GM21360 (cell line): ENCODE results near the gene MLXIP.
"Not testable (repeated sequence)": the region's sequence is repeated elsewhere in the genome, so short reads cannot be mapped to it uniquely, and the experiment has no call there.

Experiments used
- ATAC-seq: cut with Tn5 transposase; IDR thresholded peaks from one replicate; pipeline ENCODE4 v1.9.1; 2021; ENCODE audit warnings: mild to moderate bottlenecking, moderate library complexity; ENCODE audit not compliant: unreplicated experiment

The MLXIP gene

DNA sequence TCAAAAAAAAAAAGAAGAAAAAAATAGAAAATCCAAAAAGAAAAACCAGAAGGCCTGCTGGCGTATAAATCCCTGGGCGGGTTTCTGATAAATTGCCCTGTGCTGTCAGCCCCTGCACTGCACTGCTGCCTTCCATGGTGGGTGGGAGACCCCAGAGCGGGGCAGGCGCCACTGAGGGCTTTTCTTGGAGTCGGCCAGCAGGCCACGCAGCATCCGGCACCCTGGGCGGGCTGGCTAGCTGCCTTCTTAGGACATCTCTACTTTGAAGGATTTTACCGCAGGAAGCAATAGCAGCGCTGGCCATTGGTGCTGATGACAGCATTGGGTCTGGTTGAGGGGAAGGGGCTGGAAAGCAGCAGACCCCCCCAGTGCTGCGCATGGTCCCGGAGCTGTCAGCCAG, 66.3 kb downstream of the MLXIP start:
- ATAC-seq: no peak

DNA sequence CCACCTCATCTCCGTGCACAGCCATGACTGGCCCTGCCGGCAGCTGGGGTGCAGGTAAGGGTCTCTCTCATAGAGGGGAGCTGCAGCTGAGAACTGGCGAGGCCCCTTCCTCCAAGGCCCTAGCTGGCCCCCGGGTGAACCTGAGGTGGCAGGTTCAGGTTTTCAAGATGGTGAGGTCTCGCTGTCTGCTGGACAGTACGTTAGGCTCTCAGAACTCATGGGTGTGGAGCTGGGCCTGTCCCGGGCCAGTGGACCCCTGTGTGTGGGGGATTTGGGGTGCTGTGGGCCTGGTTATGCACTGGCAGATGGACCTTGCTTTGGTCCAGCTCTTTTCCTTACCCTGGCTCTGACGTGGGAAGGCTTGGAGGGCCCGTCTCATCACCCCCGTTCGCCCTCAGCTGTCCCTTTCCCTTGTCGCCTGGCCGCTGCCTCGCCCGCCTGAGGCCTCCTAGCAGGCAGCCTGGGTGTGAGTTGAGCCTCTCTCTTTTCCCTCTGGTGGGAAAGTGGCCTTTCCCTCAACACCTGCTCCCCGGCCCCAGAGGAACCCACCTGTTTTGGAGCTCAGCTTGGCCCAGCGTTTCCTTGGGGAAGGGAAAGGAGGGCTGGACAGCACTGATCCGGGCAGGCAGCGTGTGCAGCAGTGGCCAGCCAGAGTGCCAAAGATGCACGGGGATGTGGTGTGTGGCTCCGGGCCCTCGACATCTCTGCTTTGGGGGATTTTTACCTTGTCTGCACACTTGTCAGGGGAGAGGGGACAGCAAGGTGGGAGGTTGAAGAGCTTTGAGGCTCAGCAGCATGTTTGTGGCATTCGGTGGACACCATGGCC, 67.2 kb downstream of the MLXIP start:
- ATAC-seq: no peak

DNA sequence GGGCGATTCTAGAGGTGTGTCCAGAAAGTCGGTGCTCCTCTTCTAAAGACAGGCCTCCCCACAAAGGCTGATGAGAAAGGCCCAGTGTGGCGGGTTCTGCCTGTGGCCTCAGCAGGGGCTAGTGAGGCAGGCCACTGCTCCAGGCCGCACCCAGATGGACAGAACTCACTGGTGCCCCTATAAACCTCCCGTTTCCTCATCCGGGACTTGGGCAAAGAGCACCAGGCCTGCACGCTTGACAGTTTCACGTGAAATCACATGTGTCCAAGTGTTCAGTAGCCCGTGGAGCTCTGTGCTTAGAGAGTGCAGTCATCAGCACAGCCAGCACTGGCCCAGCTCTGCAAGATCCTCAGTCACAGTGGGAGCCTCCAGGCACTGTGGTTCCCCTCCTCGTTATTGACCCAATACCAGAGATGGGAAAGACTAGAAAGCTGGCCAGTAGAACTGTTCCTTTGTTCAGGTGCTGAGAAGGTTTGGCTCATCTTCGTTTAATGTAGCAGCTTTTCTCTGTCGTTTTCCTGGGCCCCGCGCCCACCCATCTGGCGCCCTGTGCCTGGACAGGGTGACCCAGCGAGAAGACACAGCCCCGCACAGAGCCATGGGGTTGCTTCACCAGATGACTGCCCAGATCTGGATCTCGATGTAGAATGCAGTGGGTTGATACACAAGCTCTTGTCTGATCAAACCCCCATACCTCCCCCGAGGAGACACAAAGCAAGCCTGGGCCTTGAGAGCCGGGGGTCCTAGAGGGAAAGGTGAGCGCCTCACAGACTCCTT, 69.1 kb downstream of the MLXIP start:
- ATAC-seq: no peak

DNA sequence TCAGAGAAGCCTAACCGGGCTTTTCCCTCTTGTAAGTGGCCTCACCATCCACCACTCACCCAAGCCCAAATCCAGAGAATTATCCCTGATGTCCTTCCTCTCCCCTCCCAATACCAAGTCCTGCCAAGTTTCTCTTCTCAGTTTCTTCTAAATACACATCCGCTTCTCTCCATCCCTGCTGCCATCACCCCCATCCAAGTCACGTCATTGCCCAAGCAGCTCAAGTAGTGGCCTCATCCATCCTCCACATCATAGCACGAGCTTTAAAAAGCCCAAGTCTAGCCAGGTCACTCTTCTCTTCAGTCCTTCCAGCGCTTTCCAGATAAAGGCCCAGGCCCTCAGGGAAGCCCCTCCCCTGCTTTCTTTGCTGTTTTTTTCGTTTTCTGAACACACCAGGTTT, 70.1 kb downstream of the MLXIP start:
- ATAC-seq: no peak

DNA sequence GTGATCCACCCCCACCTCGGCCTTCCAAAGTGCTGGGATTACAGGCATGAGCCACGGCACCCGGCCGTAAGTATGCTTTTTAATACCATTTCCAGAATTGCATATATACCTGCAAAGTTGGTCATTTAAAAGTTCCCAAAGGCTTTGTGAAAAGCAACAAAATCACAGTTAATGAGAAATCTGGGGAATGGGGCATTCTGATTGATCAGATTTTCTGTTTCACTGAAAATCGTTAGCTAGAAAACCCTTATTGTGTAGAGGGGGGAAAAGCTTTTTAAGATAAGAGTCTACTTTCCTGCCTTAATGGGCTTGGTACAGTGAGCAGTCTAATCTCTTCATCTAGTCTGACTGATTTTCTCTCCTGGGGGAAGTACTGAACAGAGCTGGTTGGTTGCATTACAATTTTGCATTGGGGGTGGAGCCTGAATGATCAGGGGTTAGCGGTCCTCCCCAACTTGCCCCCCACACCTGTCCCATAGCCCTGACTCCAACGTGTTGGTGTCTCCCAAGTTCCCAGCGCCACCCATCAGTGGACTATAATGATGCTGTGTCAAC, 71.6 kb downstream of the MLXIP start:
- ATAC-seq: no peak

DNA sequence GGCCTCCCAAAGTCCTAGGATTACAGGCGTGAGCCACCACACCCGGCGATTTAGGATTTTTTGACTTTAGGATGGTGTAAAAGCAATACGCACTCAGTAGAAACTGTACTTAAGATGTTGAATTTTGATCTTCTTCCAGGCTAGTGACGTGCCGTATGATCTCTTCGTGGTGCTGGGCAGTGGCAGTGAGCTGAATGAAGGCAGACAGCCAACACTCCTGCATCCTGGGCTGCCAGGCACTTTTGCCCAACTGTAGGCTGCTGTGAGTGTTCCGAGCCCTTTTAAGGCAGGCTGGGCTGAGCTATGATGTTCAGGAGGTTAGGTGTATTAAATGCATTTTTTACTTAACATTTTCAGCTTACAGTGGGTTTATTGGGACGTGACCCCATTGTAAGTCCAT, 74.2 kb downstream of the MLXIP start:
- ATAC-seq: no peak

DNA sequence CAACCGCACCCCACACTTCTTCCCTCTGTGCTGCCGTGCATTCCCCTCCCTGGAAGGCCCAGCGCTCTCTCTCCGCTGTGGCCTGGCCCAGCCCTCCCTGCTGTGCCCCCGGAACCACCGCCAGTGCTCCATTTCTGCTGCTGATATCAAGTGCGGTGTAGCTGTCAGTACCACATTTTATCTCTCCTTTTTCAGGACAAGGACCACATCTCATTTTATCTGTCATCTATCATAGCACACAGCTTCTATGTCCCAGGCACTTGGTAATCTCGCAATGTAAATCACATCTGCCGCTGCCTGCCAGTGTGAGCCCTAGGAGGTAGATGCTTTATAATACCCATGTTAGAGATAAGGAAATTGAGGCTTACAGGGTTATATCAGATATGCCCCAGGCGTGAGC, 77.1 kb downstream of the MLXIP start:
- no peak for ATAC-seq

DNA sequence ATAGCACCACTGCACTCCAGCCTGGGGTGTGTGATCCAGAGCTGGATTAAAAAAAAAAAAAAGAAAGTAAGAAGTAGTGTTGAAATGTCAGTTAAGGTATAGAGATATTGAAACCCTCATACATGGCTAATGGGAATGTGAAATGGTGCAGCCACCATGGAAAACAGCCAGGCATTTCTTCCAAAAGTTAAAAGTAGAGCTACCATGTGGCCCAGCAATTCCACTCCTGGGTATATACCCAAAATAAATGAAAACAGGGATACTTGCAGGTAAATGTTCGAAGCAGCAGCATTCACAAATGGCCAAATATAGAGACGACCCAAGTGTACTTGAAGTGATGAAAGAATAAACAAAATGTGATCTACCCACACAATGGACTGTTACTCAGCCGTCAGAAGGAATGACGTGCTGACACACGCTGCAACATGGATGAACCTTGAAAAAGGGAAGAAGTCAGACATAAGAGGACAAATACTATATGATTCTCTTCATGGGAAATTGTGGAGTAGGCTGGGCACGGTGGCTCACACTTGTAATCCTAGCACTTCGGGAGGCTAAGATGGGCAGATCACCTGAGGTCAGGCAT, 80.2 kb downstream of the MLXIP start:
- no peak for ATAC-seq

DNA sequence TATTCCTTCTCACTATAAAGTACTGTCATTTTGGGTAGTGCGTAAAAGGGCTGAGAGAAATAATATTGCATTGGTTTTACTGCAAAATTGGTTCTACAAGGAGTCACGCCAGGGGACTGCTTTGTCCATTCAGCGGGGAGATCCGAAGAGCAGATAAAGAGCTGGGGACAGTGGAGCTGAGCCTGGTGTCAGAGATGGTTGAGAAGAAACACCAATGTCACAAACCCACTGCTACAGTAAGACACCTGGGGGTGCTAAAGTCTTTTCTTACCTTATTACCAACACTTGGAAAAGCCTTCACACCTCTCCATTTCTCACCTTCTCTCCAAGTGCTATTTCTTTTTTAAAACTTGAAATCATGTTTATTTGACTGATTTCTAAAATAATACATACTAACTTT, 81.3 kb downstream of the MLXIP start:
- ATAC-seq: no peak

DNA sequence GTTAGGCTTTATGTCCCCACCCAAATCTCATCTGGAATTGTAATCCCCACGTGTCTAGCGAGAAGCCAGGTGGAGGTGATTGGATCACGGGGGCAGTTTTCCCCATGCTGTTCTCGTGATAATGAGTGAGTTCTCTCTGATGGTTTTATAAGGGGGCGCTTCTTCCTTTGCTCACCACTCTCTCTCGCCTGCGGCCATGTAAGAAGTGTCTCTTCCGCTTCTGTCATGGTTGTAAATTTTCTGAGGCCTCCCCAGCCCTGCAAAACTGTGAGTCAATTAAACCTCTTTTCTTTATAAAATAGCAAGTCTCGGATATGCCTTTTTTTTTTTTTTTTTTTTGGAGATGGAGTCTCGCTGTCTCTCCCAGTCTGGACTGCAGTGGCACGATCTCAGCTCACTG, 82.2 kb downstream of the MLXIP start:
- no peak for ATAC-seq

DNA sequence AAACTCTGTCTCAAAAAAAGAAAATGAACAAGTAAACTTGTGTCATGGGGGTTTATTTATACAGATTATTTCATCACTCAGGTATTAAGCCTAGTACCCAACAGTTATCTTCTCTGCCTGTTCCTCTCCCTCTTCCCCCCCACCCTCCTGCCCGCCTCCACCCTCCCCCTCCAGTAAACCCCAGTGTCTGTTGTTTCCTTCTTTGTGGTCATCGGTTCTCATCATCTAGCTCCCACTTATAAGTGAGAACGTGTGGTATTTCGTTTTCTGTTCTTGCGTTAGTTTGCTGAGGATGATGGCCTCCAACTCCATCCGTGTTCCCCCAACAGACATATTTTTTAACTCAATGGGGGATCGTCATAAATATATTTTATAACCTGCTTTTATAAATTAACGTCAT, 83.1 kb downstream of the MLXIP start:
- ATAC-seq: no peak

DNA sequence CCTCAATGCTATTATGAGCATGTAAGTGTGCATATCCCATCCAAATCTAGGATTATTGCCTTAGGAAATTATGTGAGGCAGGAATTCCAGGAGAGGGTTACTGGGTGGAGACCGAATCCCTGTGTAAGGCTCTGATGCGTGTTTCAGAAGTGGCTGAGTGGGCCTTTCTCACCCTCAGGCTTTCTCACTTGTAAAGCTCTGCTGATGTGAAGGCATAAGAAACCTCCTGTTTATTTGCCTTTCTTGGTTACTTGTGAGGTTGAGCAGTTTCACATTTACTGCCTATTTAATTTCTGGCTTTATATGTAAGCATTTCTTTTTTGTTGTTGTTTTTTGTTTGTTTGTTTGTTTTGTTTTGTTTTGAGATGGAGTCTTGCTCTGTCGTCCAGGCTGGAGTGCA, 84.4 kb downstream of the MLXIP start:
- ATAC-seq: no peak

DNA sequence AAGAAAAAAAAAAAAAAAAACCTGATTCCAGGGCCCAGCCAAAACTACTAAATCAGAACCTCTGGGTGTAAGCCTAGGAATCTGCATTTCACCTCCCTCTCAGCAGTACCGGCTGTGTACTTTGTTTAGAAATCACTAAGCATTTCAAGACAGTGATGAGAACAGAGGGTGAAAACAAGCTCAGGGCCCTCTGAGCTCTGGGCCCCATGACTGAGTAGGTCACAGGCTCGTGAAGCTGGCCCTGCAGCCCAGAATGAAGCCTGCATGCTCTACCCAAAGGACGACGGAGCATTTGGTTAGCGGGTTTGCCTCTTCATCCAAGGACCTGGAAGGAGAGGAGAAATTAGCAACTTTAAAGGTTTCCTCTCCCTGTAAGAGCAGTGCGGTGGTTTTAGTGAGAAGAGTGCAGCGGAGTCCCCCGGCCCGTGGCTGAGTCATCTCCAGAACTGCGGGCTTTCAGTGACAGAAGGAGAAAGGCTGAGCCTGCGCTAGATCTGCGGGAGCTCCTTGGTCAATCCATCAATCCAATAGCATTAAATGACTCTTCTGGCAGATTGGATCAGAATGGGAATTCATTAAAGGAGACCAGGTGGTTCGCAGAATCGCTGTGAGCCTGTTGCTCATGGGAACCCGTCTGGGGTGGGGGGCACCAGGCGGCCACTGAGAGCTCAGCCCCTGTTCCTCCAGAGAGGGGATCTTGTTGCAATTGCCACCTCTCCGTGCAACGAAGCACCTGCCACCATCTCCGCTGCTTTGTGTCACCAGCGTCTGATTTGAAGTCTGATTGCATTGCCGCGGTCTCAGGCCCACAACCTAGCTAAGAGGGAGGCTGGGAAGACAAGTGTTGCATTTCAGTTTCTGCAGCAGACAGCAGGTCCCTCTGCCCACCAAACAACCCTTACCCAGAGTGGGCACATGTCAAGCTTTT, 88.1 kb downstream of the MLXIP start:
- ATAC-seq: no peak

DNA sequence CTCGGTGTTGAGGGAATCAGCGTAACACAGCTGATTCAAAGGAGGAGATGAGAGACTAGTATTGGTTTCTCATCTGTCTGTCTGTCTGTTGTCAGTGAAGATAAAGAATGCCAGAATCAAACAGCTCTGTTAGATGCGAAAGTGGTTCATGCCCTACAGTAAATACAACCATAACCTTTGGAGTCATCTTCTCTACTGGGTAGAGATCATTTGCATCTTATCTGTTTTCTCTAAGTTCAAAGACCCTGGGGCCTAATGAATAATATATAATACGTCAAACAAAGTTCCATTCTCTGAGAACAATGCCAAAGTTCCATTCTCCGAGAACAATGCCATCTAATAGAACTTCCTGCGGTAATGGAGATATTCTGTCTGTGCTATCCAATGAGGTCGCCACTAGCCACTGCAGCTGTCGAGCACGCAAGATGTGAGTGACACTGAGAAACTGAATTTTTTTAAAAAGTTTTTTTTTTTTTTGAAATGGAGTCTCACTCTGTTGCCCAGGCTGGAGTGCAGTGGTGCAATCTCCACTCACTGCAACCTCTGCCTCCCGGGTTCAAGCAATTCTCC, 88.9 kb downstream of the MLXIP start:
- no peak for ATAC-seq

DNA sequence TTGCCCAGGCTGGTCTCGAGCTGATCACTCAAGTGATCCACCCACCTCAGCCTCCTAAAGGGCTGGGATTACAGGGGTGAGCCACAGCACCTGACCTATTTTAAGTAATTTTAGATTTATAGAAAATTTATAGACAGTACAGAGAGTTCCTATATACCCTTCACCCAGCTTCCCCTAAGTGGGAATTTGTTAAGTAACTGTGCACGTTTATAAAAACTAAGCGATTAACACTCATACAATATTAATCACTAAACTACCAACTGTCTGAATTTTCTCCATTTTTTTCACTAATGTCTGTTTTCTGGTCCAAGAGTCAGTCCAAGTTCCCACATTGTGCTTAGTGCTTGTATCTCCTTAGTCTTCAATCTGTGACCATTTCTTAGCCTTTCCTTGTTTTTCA, 89.9 kb downstream of the MLXIP start:
- ATAC-seq: no peak

DNA sequence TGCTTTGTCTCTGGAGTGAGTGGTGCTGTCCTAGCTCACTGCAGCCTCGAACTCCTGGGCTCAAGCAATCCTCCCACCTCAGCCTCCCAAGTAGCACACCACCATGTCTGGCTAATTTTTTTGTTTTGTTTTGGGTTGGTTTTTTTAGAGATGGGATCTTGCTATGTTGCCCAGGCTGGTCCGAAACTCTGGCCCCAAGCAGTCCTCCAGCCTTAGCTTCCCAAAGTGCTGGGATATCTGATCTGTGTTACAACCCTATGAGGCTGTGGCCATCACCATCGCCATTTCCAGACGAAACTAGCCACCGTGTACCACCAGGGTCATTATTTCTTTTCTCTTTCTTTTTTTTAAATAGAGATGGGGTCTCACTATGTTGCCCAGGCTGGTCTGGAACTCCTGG, 92.8 kb downstream of the MLXIP start:
- ATAC-seq: no peak

DNA sequence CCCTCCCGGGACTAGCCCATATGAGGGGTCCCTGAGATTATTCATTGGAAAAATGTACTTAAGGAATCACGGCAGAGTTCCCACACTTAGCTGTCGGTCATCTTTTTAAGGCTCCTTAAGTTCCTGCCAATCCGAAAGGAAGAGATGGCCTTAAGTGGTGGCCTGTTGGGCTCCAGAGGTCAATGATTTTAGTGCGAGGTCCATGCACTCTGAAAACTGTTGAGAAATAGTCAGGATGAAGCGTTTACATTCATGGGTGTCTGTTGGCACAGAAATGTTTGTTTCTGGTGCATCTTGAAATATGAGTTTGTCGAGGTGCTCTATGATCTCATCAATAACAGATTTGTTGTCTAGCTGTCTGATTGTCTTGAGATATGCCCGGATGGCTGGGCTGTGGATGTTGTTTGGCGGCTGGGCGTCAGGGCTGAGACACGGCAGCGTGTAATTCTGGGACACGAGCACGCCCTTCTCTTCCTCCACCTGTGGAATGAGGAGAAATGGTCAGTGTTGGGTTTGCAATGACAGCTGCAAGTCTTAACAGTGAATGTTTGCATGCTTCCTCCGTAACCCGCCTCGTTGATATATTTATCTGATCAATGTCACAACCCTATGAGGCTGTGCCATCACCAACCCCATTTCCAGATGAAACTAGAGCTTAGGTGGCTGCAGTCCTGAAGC, 93.8 kb downstream of the MLXIP start:
- ATAC-seq: no peak

DNA sequence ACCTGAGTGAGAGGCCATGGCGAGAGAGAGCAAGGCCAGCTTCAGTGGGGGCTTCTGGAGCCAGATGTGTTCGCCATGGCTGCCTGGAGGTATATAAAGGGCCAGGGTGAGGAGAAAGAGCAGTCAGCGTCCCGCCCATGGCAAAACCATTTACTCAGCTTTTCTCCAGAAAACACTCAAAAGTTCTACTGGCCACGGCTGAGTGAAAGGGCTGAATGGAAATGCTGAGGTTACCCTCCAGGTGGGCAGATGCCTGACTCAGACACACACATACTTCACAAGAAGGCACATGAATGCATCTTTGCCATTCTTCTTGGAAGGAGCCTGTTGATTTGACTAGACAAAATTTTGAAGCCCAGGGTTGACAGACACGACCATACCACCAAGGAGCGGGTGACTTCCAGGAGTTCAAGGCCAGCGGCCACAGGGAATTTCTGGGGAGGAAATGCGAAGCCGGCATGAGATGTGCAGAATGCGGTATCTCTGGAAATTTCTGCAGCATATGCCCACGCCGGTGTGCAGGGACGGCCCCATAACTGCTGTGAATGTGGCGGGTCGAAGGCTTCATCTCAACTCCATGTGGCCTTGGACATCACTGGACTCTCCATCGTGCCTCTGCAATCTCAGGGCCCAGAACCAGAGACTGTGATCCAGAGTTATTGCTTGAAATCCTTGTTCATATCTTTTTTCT, 95.7 kb downstream of the MLXIP start, which contains the start of gene IL31:
TSS of gene IL31 (minus strand) at position 67 of the 691 bp plus-strand sequence. CDS start at position 18, 49 bp downstream.
- no peak for ATAC-seq

DNA sequence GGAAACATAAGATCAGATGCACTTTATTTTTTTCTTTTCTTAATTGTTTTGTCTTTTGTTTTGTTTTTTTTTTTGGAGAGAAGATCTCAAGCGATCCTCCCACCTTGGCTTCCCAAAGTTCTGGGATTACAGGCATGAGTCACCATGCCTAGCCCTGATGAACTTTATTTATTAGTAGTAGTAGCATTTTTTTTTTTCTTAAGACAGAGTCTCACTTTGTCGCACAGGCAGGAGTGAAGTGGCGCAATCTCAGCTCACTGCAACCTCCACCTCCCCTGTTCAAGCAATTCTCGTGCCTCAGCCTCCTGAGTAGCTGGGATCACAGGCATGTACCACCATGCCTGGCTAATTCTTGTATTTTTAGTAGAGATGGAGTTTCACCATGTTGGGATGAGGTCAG, 97.9 kb downstream of the MLXIP start:
- not testable (repeated sequence) for ATAC-seq
